Activated CD4-positive, CD25-positive, alpha-beta regulatory T cell treated with anti-CD3 and anti-CD28 coated beads, Interleukin-2, amount 50 U/mL, for 16 hours (primary cell): Measurements from ENCODE around the gene RHOU.

Source experiments
- DNase-seq: peaks from one replicate; pipeline ENCODE4 v3.0.0-alpha.2; 2020; ENCODE audit warnings: low read depth, low spot score

The RHOU gene

GRCh38 chr1:228784181-228784580 is 48.9 kb downstream of the RHOU start:
- DNase-seq, result no peak

GRCh38 chr1:228785366-228786330 is 50.4 kb downstream of the RHOU start:
- DNase-seq, result no peak

GRCh38 chr1:228786361-228787129 is 51.3 kb downstream of the RHOU start:
- no peak for DNase-seq

GRCh38 chr1:228791791-228792190 is 56.5 kb downstream of the RHOU start:
- DNase-seq, result no peak

GRCh38 chr1:228792601-228793000 is 57.3 kb downstream of the RHOU start:
- no peak for DNase-seq

GRCh38 chr1:228793032-228793431 is 57.8 kb downstream of the RHOU start:
- no peak for DNase-seq

- DNase-seq, result no peak
These were observed 58.9 kb downstream of the RHOU start for GRCh38 chr1:228794173-228794572.

- DNase-seq, result no peak
These were observed 59.5 kb downstream of the RHOU start for GRCh38 chr1:228794810-228795209.

- DNase-seq, result no peak
These were observed 60.3 kb downstream of the RHOU start for GRCh38 chr1:228795596-228795995.
